HepG2 (cell line): Measurements from ENCODE around the gene CNPY4. TPM values are rescaled to one million over a fixed set of nuclear protein-coding genes. Genes with fewer than 3 reads are reported as not detected.
A peak's percentile ranks its signal among the peaks of the same experiment; 100 is the strongest.

ENCODE experiments used
- DR1 ChIP-seq: sonication (generic); formaldehyde crosslinking; IDR thresholded peaks from 2 replicates; pipeline ENCODE4 v1.8.0; 2021; ENCODE audit warnings: mild to moderate bottlenecking, missing genetic modification reagents, inconsistent platforms
- GMEB1 ChIP-seq: sonication (generic); formaldehyde crosslinking; IDR thresholded peaks from 2 replicates; pipeline ENCODE4 v1.5.1; 2020; ENCODE audit warnings: missing genetic modification reagents, mild to moderate bottlenecking, borderline replicate concordance
- SAFB2 ChIP-seq: sonication (generic); formaldehyde crosslinking; IDR thresholded peaks from 2 replicates; pipeline ENCODE4 v1.5.1; 2020; ENCODE audit warnings: missing genetic modification reagents, low read depth, mild to moderate bottlenecking, borderline replicate concordance
- TCF12 ChIP-seq, 2 experiments: fragments of 450-650 bp in 1 of 2; sonication (generic) in 1 of 2; formaldehyde crosslinking in 1 of 2; IDR thresholded peaks; 2 replicates each; pipeline versions ENCODE4 v1.6.1 to v1.8.0; 2017 to 2022; ENCODE audit warnings: antibody characterized with exemption in 1 of 2, mild to moderate bottlenecking in 1 of 2, missing genetic modification reagents in 1 of 2, moderate library complexity in 1 of 2
- THAP11 ChIP-seq: IDR thresholded peaks from 2 replicates; pipeline ENCODE4 v1.6.1; 2016; ENCODE audit warnings: missing biosample characterization, missing genetic modification reagents
- TRIM24 ChIP-seq: sonication (generic); formaldehyde crosslinking; IDR thresholded peaks from 2 replicates; pipeline ENCODE4 v1.8.0; 2022; ENCODE audit warnings: mild to moderate bottlenecking, missing genetic modification reagents
- ZBTB33 ChIP-seq: sonication (generic); formaldehyde crosslinking; IDR thresholded peaks from 2 replicates; pipeline ENCODE4 v1.4.0; 2020; ENCODE audit warnings: missing genetic modification reagents
- ZNF317 ChIP-seq: sonication (generic); formaldehyde crosslinking; IDR thresholded peaks from 2 replicates; pipeline ENCODE4 v1.5.0; 2020; ENCODE audit warnings: mild to moderate bottlenecking, missing genetic modification reagents
- ZNF670 ChIP-seq: sonication (generic); formaldehyde crosslinking; IDR thresholded peaks from 2 replicates; pipeline ENCODE4 v1.8.0; 2022; ENCODE audit warnings: mild to moderate bottlenecking, missing genetic modification reagents, borderline replicate concordance
- polyA plus RNA-seq, 8 experiments: library from polyadenylated mRNA; depleted of rRNA in 3 of 8; stranded (reverse) in 7 of 8; unstranded in 1 of 8; fragments of >200 nt; fragmentation: Illumina TruSeq in 4 of 8; extraction: Trizol in 4 of 8; gene quantifications; 2 replicates each; pipeline versions ENCODE4 v1.2.1 to v1.2.3, GENCODE V29; 2011 to 2016; ENCODE audit warnings: low read depth in 4 of 8, missing spikeins in 1 of 8, mixed read lengths in 1 of 8; ENCODE audit not compliant: insufficient read depth in 1 of 8
- total RNA-seq, 5 experiments: library from RNA; depleted of rRNA; stranded (reverse); fragments of >200 nt; fragmentation: Illumina TruSeq; extraction: Trizol; gene quantifications; 2 replicates each; pipeline ENCODE4 v1.2.3, GENCODE V29; 2016; ENCODE audit warnings: low read depth in 1 of 5
- TF ChIP-seq, protein P1 (sequence below): sonication (generic); formaldehyde crosslinking; IDR thresholded peaks from 2 replicates; pipeline ENCODE4 v1.8.0; 2022; ENCODE audit warnings: missing genetic modification reagents, mild to moderate bottlenecking, borderline replicate concordance
- TF ChIP-seq, protein P2 (sequence below): sonication (generic); formaldehyde crosslinking; IDR thresholded peaks from 2 replicates; pipeline ENCODE4 v1.8.0; 2022; ENCODE audit warnings: missing genetic modification reagents, mild to moderate bottlenecking, inconsistent platforms, borderline replicate concordance
- TF ChIP-seq, protein P3 (sequence below): sonication (generic); formaldehyde crosslinking; IDR thresholded peaks from 2 replicates; pipeline ENCODE4 v1.4.0; 2020; ENCODE audit warnings: mild to moderate bottlenecking, missing genetic modification reagents

CNPY4 gene
- total and polyA plus RNA-seq, 2 of the 13 experiments (the other 11 are each of a cell fraction or from before 2014, with no cell fraction given), result 6.2 to 12.7 TPM

GRCh38 chr7:100088621-100089457 lies 30.6 kb upstream of the CNPY4 start, which contains the start of gene COPS6 (continued):
- TF ChIP-seq, protein P1, sequence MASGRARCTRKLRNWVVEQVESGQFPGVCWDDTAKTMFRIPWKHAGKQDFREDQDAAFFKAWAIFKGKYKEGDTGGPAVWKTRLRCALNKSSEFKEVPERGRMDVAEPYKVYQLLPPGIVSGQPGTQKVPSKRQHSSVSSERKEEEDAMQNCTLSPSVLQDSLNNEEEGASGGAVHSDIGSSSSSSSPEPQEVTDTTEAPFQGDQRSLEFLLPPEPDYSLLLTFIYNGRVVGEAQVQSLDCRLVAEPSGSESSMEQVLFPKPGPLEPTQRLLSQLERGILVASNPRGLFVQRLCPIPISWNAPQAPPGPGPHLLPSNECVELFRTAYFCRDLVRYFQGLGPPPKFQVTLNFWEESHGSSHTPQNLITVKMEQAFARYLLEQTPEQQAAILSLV (CRISPR knock-in tag), result peak; percentile 98; the same call in 1 of the 2 replicates
- TF ChIP-seq ZNF670 (CRISPR knock-in tag), result no peak
- peak; percentile 87 for TF ChIP-seq GMEB1 (CRISPR knock-in tag)
- no peak for TF ChIP-seq ZNF317 (CRISPR knock-in tag)
- peak; percentile 33; the same call in 1 of the 2 replicates for TF ChIP-seq ZBTB33 (CRISPR knock-in tag)
- TF ChIP-seq, protein P2, sequence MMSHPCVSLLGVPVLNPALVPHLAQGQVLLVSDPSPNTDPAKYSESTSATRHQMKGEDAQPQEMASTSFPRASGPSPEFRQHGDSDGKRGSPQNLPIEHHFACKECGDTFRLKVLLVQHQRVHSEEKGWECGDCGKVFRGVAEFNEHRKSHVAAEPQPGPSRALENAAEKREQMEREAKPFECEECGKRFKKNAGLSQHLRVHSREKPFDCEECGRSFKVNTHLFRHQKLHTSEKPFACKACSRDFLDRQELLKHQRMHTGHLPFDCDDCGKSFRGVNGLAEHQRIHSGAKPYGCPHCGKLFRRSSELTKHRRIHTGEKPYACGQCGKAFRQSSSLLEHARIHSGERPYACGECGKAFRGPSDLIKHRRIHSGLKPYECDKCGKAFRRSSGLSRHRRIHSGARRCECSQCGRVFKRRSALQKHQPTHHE, result peak; percentile 84
- no peak for TF ChIP-seq TRIM24 (CRISPR knock-in tag)
- peak; percentile 90 for TF ChIP-seq THAP11
- TF ChIP-seq, protein P3, sequence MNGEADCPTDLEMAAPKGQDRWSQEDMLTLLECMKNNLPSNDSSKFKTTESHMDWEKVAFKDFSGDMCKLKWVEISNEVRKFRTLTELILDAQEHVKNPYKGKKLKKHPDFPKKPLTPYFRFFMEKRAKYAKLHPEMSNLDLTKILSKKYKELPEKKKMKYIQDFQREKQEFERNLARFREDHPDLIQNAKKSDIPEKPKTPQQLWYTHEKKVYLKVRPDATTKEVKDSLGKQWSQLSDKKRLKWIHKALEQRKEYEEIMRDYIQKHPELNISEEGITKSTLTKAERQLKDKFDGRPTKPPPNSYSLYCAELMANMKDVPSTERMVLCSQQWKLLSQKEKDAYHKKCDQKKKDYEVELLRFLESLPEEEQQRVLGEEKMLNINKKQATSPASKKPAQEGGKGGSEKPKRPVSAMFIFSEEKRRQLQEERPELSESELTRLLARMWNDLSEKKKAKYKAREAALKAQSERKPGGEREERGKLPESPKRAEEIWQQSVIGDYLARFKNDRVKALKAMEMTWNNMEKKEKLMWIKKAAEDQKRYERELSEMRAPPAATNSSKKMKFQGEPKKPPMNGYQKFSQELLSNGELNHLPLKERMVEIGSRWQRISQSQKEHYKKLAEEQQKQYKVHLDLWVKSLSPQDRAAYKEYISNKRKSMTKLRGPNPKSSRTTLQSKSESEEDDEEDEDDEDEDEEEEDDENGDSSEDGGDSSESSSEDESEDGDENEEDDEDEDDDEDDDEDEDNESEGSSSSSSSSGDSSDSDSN (CRISPR knock-in tag), result peak; percentile 84
- TF ChIP-seq SAFB2 (CRISPR knock-in tag), result peak; percentile 90
- TF ChIP-seq DR1 (CRISPR knock-in tag), result peak; percentile 84; the same call in 1 of the 2 replicates
- TF ChIP-seq TCF12 (IDR thresholded peaks at IDR 0.05), result no peak
- TF ChIP-seq TCF12 (CRISPR knock-in tag; IDR thresholded peaks at IDR 0.05), result peak; percentile 84
